Activated CD8-positive, alpha-beta T cell treated with anti-CD3 and anti-CD28 coated beads, Interleukin-2, amount 10 ng/mL, durations not matched to agents 7 days and 5 days (primary cell): Measurements from ENCODE around the gene KRTAP12-3. TPM values are rescaled to one million over a fixed set of nuclear protein-coding genes. Genes with fewer than 3 reads are reported as not detected.
"Not testable (repeated sequence)": the region's sequence is repeated elsewhere in the genome, so short reads cannot be mapped to it uniquely, and the experiment has no call there.

Experiments used
- ATAC-seq: fragments of 150-1000 bp; cut with Tn5 transposase; one replicate; pipeline ENCODE4 v1.10.0; 2021; ENCODE audit warnings: moderate library complexity
- CTCF ChIA-PET: fragments of 350-600 bp; sonication (Branson Sonifier 250); formaldehyde crosslinking; loops from one replicate; lab custom pipeline; 2021; ENCODE audit warnings: antibody characterized with exemption; lab: Charles Lee
- POLR2A ChIA-PET: fragments of 350-600 bp; sonication (Branson Sonifier 250); formaldehyde crosslinking; loops from one replicate; lab custom pipeline; 2021; ENCODE audit warnings: antibody characterized with exemption; lab: Charles Lee
- DNase-seq: peaks from one replicate; pipeline ENCODE4 v3.0.0-alpha.2; 2020
- H3K27ac Mint-ChIP-seq: one replicate; pipeline ENCODE4 v1.8.0; 2021; ENCODE audit warnings: mild to moderate bottlenecking, mixed read lengths
- H3K27me3 Mint-ChIP-seq: one replicate; pipeline ENCODE4 v1.8.0; 2021; ENCODE audit warnings: low read depth, mixed read lengths
- H3K36me3 Mint-ChIP-seq: one replicate; pipeline ENCODE4 v1.8.0; 2021; ENCODE audit warnings: low read depth, mixed read lengths
- H3K4me1 Mint-ChIP-seq: one replicate; pipeline ENCODE4 v1.8.0; 2021; ENCODE audit warnings: low read depth, mixed read lengths
- H3K4me3 Mint-ChIP-seq: one replicate; pipeline ENCODE4 v1.8.0; 2021; ENCODE audit warnings: mild to moderate bottlenecking, mixed read lengths
- H3K9me3 Mint-ChIP-seq: one replicate; pipeline ENCODE4 v1.8.0; 2022; ENCODE audit warnings: mixed read lengths; ENCODE audit not compliant: insufficient read depth
- total RNA-seq, 2 experiments: library from RNA; stranded (reverse); gene quantifications; one replicate each; pipeline ENCODE4 v1.2.3, GENCODE V29; 2021

Gene KRTAP12-3
- total RNA-seq, 2 experiments from 2014 or later, result not detected

DNA sequence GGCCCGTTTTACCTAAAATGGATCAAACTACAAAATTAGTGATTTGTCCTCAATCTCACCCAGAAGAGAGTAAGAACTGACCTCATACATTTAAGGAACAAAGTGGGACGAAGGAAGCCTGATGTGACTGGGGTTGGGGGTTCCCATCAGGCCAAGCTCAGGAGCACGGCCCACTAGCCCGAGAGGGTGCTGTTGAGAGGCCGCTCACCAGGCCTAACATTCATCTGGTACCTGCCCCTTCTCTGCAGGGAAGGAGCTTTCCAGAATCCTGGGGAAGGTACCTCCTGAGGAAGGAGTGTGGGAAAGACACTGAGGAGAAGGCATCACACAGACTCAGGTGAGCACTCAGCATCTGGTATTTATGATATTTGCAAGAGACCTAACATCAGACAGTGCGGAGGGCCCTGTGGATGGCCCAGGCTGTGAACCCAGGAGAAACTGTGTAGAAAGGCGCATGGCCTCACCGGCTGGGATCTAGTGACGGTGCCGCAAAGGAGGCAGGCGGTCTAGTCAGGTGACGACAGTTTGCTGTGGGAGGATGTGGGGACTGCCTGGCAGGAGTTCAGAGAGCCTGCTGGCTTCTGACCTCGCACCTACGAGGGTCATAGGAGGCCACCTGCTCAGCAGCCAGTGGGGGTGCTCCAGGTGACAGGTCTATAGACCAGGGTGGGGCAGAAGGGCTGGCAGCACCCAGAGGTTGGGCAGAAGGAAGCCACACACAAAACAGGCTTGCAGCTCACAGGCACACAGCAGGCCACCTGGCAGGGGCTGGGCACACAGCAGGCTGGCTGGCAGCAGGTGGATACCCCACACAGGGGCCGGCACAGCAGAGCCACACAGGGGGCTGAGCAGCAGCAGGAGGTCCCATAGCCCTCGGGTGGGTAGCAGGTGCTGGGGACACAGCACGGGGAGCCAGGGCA lies 3.8 kb upstream of the KRTAP12-3 start:
- ATAC-seq (no peak), DNase-seq (peak; percentile 45)
- ChIA-PET POLR2A (interaction anchor here (0.6 to 0.8 kb wide), 2 partner anchors 35 to 655 kb away, joined by 3 read pairs; no protein-coding TSS in a partner anchor), CTCF (interaction anchor here (1.4 kb wide), 1 partner anchor 8 kb away, joined by 4 read pairs; no protein-coding TSS in a partner anchor)
- Mint-ChIP-seq H3K36me3 (peaks cover 54% of the 10 kb centered on the region), H3K9me3 (peaks cover 40% of the 10 kb centered on the region), H3K27me3 (no peaks in the 10 kb centered on the region), H3K27ac (peak overlapping the region; percentile 77), H3K4me3 (no peak overlapping the region), H3K4me1 (peaks cover 49% of the 10 kb centered on the region)

DNA sequence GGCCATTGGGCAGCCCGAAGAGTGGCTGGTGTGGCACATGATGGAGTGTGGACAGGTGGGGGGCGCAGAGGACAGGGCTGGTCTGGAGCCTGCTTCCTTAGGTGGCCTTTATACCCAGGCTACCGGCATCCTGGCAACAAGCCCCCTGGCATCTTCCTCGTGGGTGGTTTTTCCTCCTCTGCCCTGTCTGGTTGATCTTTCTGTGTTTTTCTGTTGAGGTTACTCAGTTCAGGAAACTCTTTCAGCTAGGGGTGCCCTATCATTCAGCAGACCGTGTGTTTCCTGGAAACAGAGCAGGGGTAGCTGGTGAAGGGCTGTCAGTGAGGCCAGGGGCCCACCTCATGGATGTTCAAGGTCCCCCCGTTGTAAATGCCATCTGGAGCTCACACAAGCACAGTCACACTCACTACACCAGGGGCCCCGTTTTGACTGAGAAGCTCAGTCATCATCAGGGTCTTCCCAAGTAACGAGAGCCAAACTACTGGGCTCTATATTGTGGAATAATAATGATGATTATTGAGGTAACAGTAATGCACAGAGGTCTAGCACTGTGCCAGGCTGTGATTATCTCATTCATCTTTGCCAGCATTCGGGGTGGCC lies 3.1 kb upstream of the KRTAP12-3 start, which contains the start of gene KRTAP12-4:
Gene KRTAP12-4 (minus strand): TSS at position 84 of the 600 bp plus-strand sequence. CDS start 45 bp downstream, at position 39.
- DNase-seq (no peak), ATAC-seq (no peak)
- Mint-ChIP-seq H3K27ac (peak within 1 kb of the TSS; percentile 77), H3K9me3 (peaks cover 46% of the 10 kb centered on the region), H3K27me3 (no peaks in the 10 kb centered on the region), H3K36me3 (peaks cover 59% of the 10 kb centered on the region), H3K4me3 (no peak within 1 kb of the TSS), H3K4me1 (peaks cover 57% of the 10 kb centered on the region)
- ChIA-PET CTCF (interaction anchor here (1.4 to 1.8 kb wide), 2 partner anchors 9 to 144 kb away, joined by 4 read pairs; no protein-coding TSS in a partner anchor), POLR2A (no interaction called here)

DNA sequence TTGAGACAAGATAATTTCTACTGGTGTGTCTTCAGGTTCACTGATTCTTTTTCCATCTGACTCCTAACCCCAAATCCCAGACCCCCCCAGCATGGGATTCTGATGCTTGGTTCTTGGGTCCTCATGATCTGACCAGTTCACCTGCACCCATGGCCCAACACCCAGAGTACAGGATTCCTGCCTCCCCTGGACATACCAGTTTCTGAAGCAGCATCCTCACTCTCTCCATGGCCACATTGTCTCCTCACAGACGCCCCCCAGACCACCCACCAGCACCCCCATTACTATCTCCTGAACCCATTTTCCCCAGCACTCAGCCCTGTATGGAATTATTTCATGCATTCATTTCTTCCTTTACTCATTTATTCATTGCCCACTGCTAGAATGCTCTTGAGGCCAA lies 864 bp upstream of the KRTAP12-3 start:
- peak overlapping the region; percentile 96 for H3K27ac Mint-ChIP-seq
- ATAC-seq (no peak), DNase-seq (no peak)
- peaks cover 69% of the 10 kb centered on the region for H3K36me3 Mint-ChIP-seq
- POLR2A ChIA-PET, result interaction anchor here (1.0 kb wide), 1 partner anchor 9 kb away, joined by 3 read pairs; no protein-coding TSS in a partner anchor
- peaks cover 59% of the 10 kb centered on the region for H3K4me1 Mint-ChIP-seq
- CTCF ChIA-PET, result interaction anchor here (1.1 kb wide), 1 partner anchor 53 kb away, joined by 3 read pairs; no protein-coding TSS in a partner anchor
- H3K4me3 Mint-ChIP-seq, result peak overlapping the region; percentile 63
- no peaks in the 10 kb centered on the region for H3K27me3 Mint-ChIP-seq
- H3K9me3 Mint-ChIP-seq, result peaks cover 60% of the 10 kb centered on the region

DNA sequence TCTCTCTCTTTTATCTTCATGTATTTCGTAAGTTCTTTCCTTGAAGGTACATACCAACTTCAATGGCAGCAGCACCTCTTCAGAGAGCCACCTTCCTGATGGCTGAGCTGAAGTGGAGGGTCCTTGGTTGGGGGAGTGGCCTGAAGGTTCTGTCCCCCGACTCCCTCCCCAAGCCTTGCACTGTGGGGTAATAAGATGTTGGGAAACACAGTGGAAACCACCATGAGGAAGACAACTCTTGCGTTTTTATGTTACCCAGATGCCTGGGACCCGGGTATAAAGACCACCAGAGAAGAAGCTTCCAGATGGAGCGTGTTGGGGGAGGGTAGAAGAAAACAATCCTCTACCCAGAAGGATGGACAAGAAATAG lies 794 bp downstream of the KRTAP12-3 start:
- ChIA-PET POLR2A (no interaction called here), CTCF (interaction anchor here (0.7 to 2.1 kb wide), 3 partner anchors 11 to 39 kb away, joined by 3 to 7 read pairs (median 3); no protein-coding TSS in a partner anchor)
- peaks cover 58% of the 10 kb centered on the region for H3K4me1 Mint-ChIP-seq
- H3K4me3 Mint-ChIP-seq, result peak overlapping the region; percentile 63
- peaks cover 65% of the 10 kb centered on the region for H3K36me3 Mint-ChIP-seq
- H3K27me3 Mint-ChIP-seq, result peaks cover 3% of the 10 kb centered on the region
- ATAC-seq (no peak), DNase-seq (no peak)
- peak overlapping the region; percentile 96 for H3K27ac Mint-ChIP-seq
- peaks cover 61% of the 10 kb centered on the region for H3K9me3 Mint-ChIP-seq

DNA sequence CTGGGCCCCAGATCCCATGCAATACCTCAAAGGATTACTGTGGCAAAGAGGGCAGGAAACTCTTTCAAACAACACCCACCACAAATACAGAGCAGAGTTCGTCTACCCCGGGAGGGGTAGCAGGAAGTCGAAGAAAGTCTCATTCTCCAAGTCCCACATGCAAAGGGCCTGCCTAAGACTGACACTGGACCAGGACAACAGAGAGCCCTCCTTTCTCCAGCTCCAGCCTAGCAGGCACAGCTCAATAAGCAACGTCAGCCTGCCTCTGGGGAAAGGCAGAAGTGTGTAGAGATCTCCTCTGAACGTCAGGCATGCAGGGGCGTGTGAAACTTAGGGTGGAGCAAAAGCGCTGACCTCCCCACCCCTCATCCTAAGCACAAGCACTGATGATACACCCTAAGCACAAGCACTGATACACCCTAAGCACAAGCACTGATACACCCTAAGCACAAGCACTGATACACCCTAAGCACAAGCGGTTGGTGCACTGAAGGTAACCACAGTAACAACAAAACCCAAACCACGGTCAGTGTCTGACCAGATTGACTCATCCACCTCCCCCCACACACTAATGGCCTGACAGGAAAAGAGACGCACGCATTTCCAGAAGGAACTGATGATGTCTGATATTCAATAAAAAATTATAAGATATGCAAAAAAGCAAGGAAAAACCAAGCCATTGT lies 1.3 kb downstream of the KRTAP12-3 start:
- DNase-seq (peak; percentile 51), ATAC-seq (peak; percentile 39)
- Mint-ChIP-seq H3K9me3 (peaks cover 57% of the 10 kb centered on the region), H3K4me1 (peaks cover 52% of the 10 kb centered on the region), H3K27me3 (peaks cover 3% of the 10 kb centered on the region), H3K27ac (peak overlapping the region; percentile 96), H3K4me3 (peak overlapping the region; percentile 6), H3K36me3 (peaks cover 60% of the 10 kb centered on the region)
- POLR2A ChIA-PET, result no interaction called here
- CTCF ChIA-PET, result interaction anchor here (0.7 to 2.1 kb wide), 4 partner anchors 12 to 134 kb away, joined by 3 to 7 read pairs (median 3); no protein-coding TSS in a partner anchor

DNA sequence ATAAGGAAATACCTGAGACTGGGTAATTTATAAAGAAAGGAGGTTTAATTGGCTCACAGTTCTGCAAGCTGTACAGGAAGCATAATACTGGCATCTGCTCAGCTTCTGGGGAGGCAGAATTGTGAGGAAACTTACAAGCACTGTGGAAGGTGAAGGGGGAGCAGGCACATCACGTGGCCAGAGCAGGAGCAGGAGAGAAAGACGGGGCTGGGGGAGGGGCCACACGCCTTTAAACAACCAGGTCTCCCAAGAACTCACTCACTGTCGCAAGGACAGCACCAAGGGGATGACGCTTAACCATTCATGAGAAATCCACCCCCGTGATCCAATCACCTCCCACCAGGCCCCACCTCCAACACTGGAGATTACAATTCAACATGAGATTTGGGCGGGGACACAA lies 3.8 kb downstream of the KRTAP12-3 start:
- DNase-seq, CTCF ChIA-PET, H3K4me3 Mint-ChIP-seq, ATAC-seq, POLR2A ChIA-PET, H3K27me3 Mint-ChIP-seq, H3K27ac Mint-ChIP-seq: not testable (repeated sequence)
- Mint-ChIP-seq H3K4me1 (peaks cover 38% of the 10 kb centered on the region), H3K9me3 (peaks cover 53% of the 10 kb centered on the region), H3K36me3 (peaks cover 44% of the 10 kb centered on the region)

DNA sequence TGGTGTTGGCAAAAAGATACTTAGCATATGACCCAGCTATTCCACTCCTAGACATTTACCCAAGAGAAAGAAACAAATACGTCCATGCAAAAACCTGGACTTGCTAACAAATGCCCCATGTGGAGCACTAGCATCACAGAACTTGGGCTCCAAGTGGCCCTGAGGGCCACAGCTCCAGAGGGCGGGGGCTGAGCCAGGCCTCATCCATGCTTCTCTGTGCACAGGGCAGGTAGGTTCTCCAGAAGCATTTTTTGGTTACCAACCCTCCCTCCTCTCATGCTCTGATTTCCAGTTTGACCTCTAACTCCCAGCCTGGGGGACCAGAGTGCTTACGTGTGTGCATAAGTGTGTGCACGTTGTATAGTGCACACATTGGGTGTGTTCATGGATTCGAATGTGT lies 7.0 kb downstream of the KRTAP12-3 start:
- ChIA-PET CTCF (no interaction called here), POLR2A (no interaction called here)
- DNase-seq (no peak), ATAC-seq (no peak)
- H3K9me3 Mint-ChIP-seq, result peaks cover 36% of the 10 kb centered on the region
- H3K36me3 Mint-ChIP-seq, result peaks cover 18% of the 10 kb centered on the region
- H3K4me3 Mint-ChIP-seq, result no peak overlapping the region
- no peak overlapping the region for H3K27ac Mint-ChIP-seq
- peaks cover 6% of the 10 kb centered on the region for H3K4me1 Mint-ChIP-seq
- H3K27me3 Mint-ChIP-seq, result peaks cover 9% of the 10 kb centered on the region

DNA sequence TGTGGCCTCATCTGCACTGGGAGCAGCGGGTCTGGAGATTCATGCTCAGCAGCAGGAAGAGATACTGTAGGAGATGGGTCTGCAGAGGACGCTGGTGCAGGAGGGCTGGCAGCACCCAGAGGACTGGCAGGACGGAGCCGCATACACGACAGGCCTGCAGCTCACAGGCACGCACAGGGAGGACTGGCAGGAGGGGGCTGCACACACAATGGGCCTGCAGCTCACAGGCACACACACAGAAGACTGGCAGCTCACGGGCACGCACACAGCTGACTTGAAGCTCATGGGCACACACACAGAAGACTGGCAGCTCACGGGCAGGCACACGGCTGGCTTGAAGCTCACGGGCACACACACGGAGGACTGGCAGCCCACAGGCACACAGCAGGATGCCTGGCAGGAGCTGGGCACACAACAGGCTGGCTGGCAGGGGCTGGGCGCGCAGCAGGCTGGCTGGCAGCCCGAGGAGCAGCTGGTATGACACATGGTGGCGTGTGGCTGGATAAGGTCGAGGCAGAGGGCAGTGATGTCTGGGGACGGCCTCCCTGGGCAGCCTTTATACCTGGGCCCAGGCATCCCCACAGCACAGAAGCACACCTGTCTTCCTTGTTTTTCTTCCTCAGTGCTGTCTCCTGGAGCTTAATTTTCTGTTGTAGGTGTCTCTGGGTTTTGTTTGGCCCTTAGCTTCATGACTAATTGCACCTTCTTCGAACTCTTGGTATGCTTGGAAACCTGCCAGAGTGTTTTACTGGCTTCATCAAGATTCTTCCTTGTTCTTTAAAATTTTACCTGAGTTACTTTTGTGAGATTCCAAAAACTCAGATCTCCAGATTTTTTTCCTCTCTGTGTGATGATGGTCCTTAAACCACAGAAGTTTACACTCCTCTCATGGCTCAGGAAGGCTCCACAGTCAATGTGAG lies 8.9 kb downstream of the KRTAP12-3 start, which contains the start of gene KRTAP12-2:
Gene KRTAP12-2 (minus strand): TSS at position 527 of the 920 bp plus-strand sequence. CDS start 41 bp downstream, at position 486.
- CTCF ChIA-PET, result interaction anchor here (1.1 kb wide), 1 partner anchor 156 kb away, joined by 3 read pairs; no protein-coding TSS in a partner anchor
- peaks cover 9% of the 10 kb centered on the region for H3K27me3 Mint-ChIP-seq
- H3K9me3 Mint-ChIP-seq, result peaks cover 31% of the 10 kb centered on the region
- ATAC-seq (no peak), DNase-seq (no peak)
- H3K36me3 Mint-ChIP-seq, result peaks cover 9% of the 10 kb centered on the region
- H3K4me1 Mint-ChIP-seq, result no peaks in the 10 kb centered on the region
- no peak within 1 kb of the TSS for H3K4me3 Mint-ChIP-seq
- H3K27ac Mint-ChIP-seq, result no peak within 1 kb of the TSS
- POLR2A ChIA-PET, result interaction anchor here (0.6 kb wide), 1 partner anchor 65 kb away, joined by 3 read pairs; no protein-coding TSS in a partner anchor

DNA sequence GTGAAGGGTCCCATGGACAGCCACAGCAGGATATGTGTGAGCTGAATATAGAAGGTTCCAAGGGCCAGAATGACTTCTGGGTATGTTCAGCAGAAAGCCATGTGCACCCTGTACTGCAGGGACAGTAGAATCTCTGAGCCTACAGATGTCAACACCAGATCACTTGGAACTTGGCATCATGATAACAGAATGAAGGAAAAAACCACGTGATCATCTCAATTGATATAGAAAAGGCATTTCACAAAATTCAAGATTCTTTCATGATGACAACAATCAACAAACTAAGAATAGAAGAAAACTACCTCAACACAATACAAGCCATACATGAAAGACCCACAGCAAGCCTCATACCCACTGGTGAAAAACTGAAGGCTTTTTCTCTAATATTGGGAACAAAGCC lies 9.9 kb downstream of the KRTAP12-3 start:
- Mint-ChIP-seq H3K4me3 (no peak overlapping the region), H3K27ac (no peak overlapping the region), H3K4me1 (no peaks in the 10 kb centered on the region), H3K27me3 (peaks cover 7% of the 10 kb centered on the region), H3K9me3 (peaks cover 32% of the 10 kb centered on the region), H3K36me3 (peaks cover 9% of the 10 kb centered on the region)
- ChIA-PET POLR2A (no interaction called here), CTCF (interaction anchor here (1.1 kb wide), 1 partner anchor 157 kb away, joined by 3 read pairs; no protein-coding TSS in a partner anchor)
- DNase-seq (no peak), ATAC-seq (no peak)

DNA sequence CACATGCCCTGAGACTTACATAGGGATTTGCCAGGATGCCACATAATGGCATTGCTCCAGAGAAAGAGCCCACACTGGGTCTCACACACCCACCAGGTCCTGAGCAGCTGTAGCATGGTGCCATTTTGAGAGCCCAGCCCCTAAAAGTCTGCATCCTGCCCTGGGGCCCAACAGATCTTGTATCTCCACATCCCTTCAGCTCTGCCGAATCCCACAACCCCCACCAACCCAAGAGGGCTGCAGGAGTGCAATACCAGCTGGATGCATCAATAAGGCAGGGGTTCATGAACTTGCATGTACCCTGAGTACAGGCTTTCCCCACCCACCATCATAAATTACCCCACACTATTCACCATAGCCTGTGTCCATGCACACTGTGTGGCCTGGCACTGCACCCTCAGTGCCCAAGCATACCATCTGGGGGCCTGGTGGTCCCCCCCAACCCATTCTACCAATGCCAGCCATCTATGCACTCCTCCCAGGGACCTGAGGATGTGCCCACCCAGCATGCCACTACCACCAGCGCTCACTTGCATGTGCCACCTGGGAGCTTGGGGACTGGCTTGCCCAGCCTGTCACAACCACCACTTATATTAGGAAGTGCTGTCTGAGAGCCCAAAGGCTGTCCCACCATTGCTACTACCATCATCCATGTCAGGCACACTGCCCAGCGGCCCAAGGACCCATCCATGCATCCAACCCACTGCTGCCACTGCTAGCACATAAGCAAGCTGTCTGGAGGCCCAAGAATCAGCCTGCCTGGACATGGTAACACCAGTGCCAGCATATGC lies 13.1 kb downstream of the KRTAP12-3 start:
- ChIA-PET CTCF (no interaction called here), POLR2A (no interaction called here)
- H3K4me1 Mint-ChIP-seq, result no peaks in the 10 kb centered on the region
- no peak overlapping the region for H3K27ac Mint-ChIP-seq
- peaks cover 9% of the 10 kb centered on the region for H3K27me3 Mint-ChIP-seq
- no peak for ATAC-seq
- no peak for DNase-seq
- H3K4me3 Mint-ChIP-seq, result no peak overlapping the region
- peaks cover 3% of the 10 kb centered on the region for H3K36me3 Mint-ChIP-seq
- H3K9me3 Mint-ChIP-seq, result peaks cover 22% of the 10 kb centered on the region
